ENCODE data around the gene SNED1. TPM values are rescaled to one million over a fixed set of nuclear protein-coding genes. Genes with fewer than 3 reads are reported as not detected.

The SNED1 gene
- polyA plus RNA-seq, 3 donors, result 0.02 to 3.4 (median 0.12) TPM

- H3K4me1 Mint-ChIP-seq, result no peaks in the 10 kb centered on the region
- H3K27me3 Mint-ChIP-seq (ENCODE audit: low read depth in 3 of 3), result peaks cover 0 to 1% (median 1%) of the 10 kb centered on the region in 3 donors
- Histone ChIP-seq H3K4me2 (replicated peaks; ENCODE audit: extremely low read depth, low read length, poor library complexity, severe bottlenecking) (no peak overlapping the region), H3K9ac (ENCODE audit: insufficient read depth, low read length, poor library complexity, severe bottlenecking) (no peak overlapping the region), H3K79me2 (ENCODE audit: insufficient read depth, low read length) (no peaks in the 10 kb centered on the region), H3K36me3 (replicated peaks in 1 of 2; ENCODE audit: control insufficient read depth in 1 of 2, insufficient read depth in 2 of 2, low read length in 2 of 2) (no peaks in the 10 kb centered on the region), H3K27me3 (ENCODE audit: control insufficient read depth in 2 of 2, insufficient read depth in 2 of 2, low read length in 2 of 2) (no peaks in the 10 kb centered on the region), H3K9me3 (replicated peaks in 1 of 2; ENCODE audit: control insufficient read depth in 1 of 2, insufficient read depth in 1 of 2, low read length in 2 of 2) (peaks cover 11 to 21% of the 10 kb centered on the region in 2 donors), H3K27ac (ENCODE audit: low read depth in 1 of 2, low read length in 2 of 2) (no peak overlapping the region), H4K20me1 (ENCODE audit: insufficient read depth, low read length) (no peaks in the 10 kb centered on the region), H2AFZ (ENCODE audit: insufficient read depth, low read depth, low read length, poor library complexity, severe bottlenecking) (no peak overlapping the region), H3K4me1 (ENCODE audit: control insufficient read depth in 1 of 2, insufficient read depth in 2 of 2, low read length in 2 of 2) (no peaks in the 10 kb centered on the region), H3K4me3 (replicated peaks in 1 of 3; ENCODE audit: low read depth in 2 of 3, low read length in 3 of 3) (no peak overlapping the region)
- DNase-seq, result no peak
- intact Hi-C loops (cut with micrococcal nuclease), result no loop called here
- peaks cover 9 to 30% (median 21%) of the 10 kb centered on the region in 7 donors for H3K9me3 Mint-ChIP-seq
- peaks cover 0 to 2% of the 10 kb centered on the region in 2 donors for H3K36me3 Mint-ChIP-seq
- 89% methylated on average over 7 of the region's 8 CpGs for WGBS (ENCODE audit: insufficient coverage)
- no peak overlapping the region for H3K4me3 Mint-ChIP-seq
- H3K27ac Mint-ChIP-seq, result no peak overlapping the region
- TF ChIP-seq CTCF (IDR thresholded peaks at IDR 0.05), result no peak
Measured at GRCh38 chr2:241020629-241021190, 22.3 kb downstream of the SNED1 start.

GRCh38 chr2:241025639-241026038, 27.2 kb downstream of the SNED1 start:
- intact Hi-C loops (cut with micrococcal nuclease), result no loop called here
- peaks cover 29 to 41% of the 10 kb centered on the region in 2 donors for H3K9me3 ChIP-seq (replicated peaks in 1 of 2; ENCODE audit: control insufficient read depth in 1 of 2, insufficient read depth in 1 of 2, low read length in 2 of 2)
- no peak for DNase-seq
- peaks cover 17 to 60% (median 44%) of the 10 kb centered on the region in 7 donors for H3K9me3 Mint-ChIP-seq
- H3K27ac Mint-ChIP-seq, result no peak overlapping the region
- H3K36me3 Mint-ChIP-seq, result no peaks in the 10 kb centered on the region
- H3K27me3 ChIP-seq (ENCODE audit: control insufficient read depth in 2 of 2, insufficient read depth in 2 of 2, low read length in 2 of 2), result no peaks in the 10 kb centered on the region
- H3K4me2 ChIP-seq (replicated peaks; ENCODE audit: extremely low read depth, low read length, poor library complexity, severe bottlenecking), result no peak overlapping the region
- no peak overlapping the region for H3K27ac ChIP-seq (ENCODE audit: low read depth in 1 of 2, low read length in 2 of 2)
- no peak for TF ChIP-seq CTCF (IDR thresholded peaks at IDR 0.05)
- H3K4me1 Mint-ChIP-seq, result no peaks in the 10 kb centered on the region
- no peaks in the 10 kb centered on the region for H3K4me1 ChIP-seq (ENCODE audit: control insufficient read depth in 1 of 2, insufficient read depth in 2 of 2, low read length in 2 of 2)
- no peaks in the 10 kb centered on the region for H3K36me3 ChIP-seq (replicated peaks in 1 of 2; ENCODE audit: control insufficient read depth in 1 of 2, insufficient read depth in 2 of 2, low read length in 2 of 2)
- H3K9ac ChIP-seq (ENCODE audit: insufficient read depth, low read length, poor library complexity, severe bottlenecking), result no peak overlapping the region
- H2AFZ ChIP-seq (ENCODE audit: insufficient read depth, low read depth, low read length, poor library complexity, severe bottlenecking), result no peak overlapping the region
- no peaks in the 10 kb centered on the region for H3K79me2 ChIP-seq (ENCODE audit: insufficient read depth, low read length)
- H4K20me1 ChIP-seq (ENCODE audit: insufficient read depth, low read length), result no peaks in the 10 kb centered on the region
- H3K4me3 ChIP-seq (replicated peaks in 1 of 3; ENCODE audit: low read depth in 2 of 3, low read length in 3 of 3), result no peak overlapping the region
- WGBS (ENCODE audit: insufficient coverage), result no CpG with 5 or more reads among the region's 1 CpG
- H3K4me3 Mint-ChIP-seq, result no peak overlapping the region
- H3K27me3 Mint-ChIP-seq (ENCODE audit: low read depth in 3 of 3), result no peaks in the 10 kb centered on the region

All from CD14-positive monocyte (primary cell).